Smooth muscle cell (in vitro differentiated cells): Measurements from ENCODE around the gene GDAP1L1. TPM values are rescaled to one million over a fixed set of nuclear protein-coding genes. Genes with fewer than 3 reads are reported as not detected.

ENCODE experiments used
- DNase-seq: peaks from one replicate; lab custom pipeline; 2025; ENCODE audit not compliant: unreplicated experiment; lab: John Stamatoyannopoulos, UW
- H2AFZ ChIP-seq: fragments of 200-600 bp; sonication (generic); 2 replicates; pipeline ENCODE4 v1.6.0; 2016; ENCODE audit warnings: antibody characterized with exemption, low read depth, mild to moderate bottlenecking
- H3F3A ChIP-seq: fragments of 200-600 bp; sonication (generic); 2 replicates; pipeline ENCODE4 v1.6.0; 2017; ENCODE audit warnings: antibody characterized with exemption, low read depth
- H3K27ac ChIP-seq: fragments of 200-600 bp; sonication (generic); 2 replicates; pipeline ENCODE4 v1.5.1; 2016; ENCODE audit warnings: low read depth, mild to moderate bottlenecking
- H3K27me3 ChIP-seq: fragments of 200-600 bp; sonication (generic); 2 replicates; pipeline ENCODE4 v1.6.1; 2016; ENCODE audit warnings: low read depth, mild to moderate bottlenecking
- H3K36me3 ChIP-seq: fragments of 200-600 bp; sonication (generic); 2 replicates; pipeline ENCODE4 v1.5.1; 2016; ENCODE audit warnings: low read depth
- H3K4me1 ChIP-seq: fragments of 200-600 bp; sonication (generic); 2 replicates; pipeline ENCODE4 v1.5.1; 2016; ENCODE audit warnings: low read depth
- H3K4me2 ChIP-seq: fragments of 200-600 bp; sonication (generic); 2 replicates; pipeline ENCODE4 v1.6.0; 2016; ENCODE audit warnings: mild to moderate bottlenecking
- H3K4me3 ChIP-seq: fragments of 200-600 bp; sonication (generic); 2 replicates; pipeline ENCODE4 v1.5.1; 2016; ENCODE audit warnings: mild to moderate bottlenecking
- H3K79me2 ChIP-seq: fragments of 200-600 bp; sonication (generic); 2 replicates; pipeline ENCODE4 v1.6.0; 2016; ENCODE audit warnings: low read depth, mild to moderate bottlenecking
- H3K9ac ChIP-seq: fragments of 200-600 bp; sonication (generic); 2 replicates; pipeline ENCODE4 v1.6.0; 2016; ENCODE audit warnings: low read depth
- H3K9me3 ChIP-seq: fragments of 200-600 bp; sonication (generic); replicated peaks from 2 replicates; pipeline ENCODE4 v1.5.1; 2016; ENCODE audit warnings: low read depth
- H4K20me1 ChIP-seq: fragments of 200-600 bp; sonication (generic); 2 replicates; pipeline ENCODE4 v1.6.0; 2016; ENCODE audit warnings: low read depth
- WGBS: methylation state at CpG from one replicate; pipeline ENCODE4 v1.1.7; 2016; ENCODE audit warnings: low lambda C conversion rate; 5-methylcytosine and 5-hydroxymethylcytosine counted together
- polyA plus RNA-seq: library from polyadenylated mRNA; unstranded; fragments of >200 nt; fragmentation: Nextera tagmentation; extraction: Ambion mirVana; gene quantifications from 2 replicates; pipeline ENCODE4 v1.2.1, GENCODE V29; 2016
- total RNA-seq: library from RNA; depleted of rRNA; stranded (reverse); fragments of >200 nt; gene quantifications from 2 replicates; pipeline ENCODE4 v1.2.3, GENCODE V29; 2014
- TF ChIP-seq, protein P1 (sequence below): fragments of 200-600 bp; sonication (generic); IDR thresholded peaks from 2 replicates; pipeline ENCODE4 v1.5.1; 2017; ENCODE audit warnings: borderline replicate concordance, mild to moderate bottlenecking, antibody characterized with exemption; ENCODE audit not compliant: insufficient read depth, poor library complexity, severe bottlenecking

The GDAP1L1 gene
- total and polyA plus RNA-seq, 2 experiments from 2014 or later, result not detected

DNA sequence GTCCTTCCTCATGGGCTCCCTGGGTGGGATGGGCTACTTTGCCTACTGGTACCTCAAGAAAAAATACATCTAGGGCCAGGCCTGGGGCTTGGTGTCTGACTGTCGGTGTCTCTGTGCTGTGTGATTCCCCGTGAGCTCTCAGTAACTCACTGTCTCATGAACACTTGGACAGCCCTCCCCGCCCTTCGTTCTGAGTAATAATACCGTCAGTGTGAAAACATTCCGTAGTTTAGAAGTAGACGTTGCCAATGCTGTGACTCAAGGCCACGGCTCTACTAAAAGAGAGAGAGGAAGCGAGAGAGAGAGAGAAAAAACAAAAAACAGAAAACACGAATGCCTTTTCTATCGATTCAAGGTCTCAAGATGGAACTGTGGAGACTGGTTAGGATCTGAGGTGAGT, 32.1 kb downstream of the GDAP1L1 start:
- H3K4me1 ChIP-seq, result no peaks in the 10 kb centered on the region
- no peak overlapping the region for H3K27ac ChIP-seq
- no peak overlapping the region for H3K4me2 ChIP-seq
- H3K4me3 ChIP-seq, result no peak overlapping the region
- no peaks in the 10 kb centered on the region for H3K9me3 ChIP-seq
- H3K36me3 ChIP-seq, result no peaks in the 10 kb centered on the region
- H3K79me2 ChIP-seq, result no peaks in the 10 kb centered on the region
- no peaks in the 10 kb centered on the region for H4K20me1 ChIP-seq
- H3K27me3 ChIP-seq, result no peaks in the 10 kb centered on the region
- 90% methylated on average over 11 of the region's 11 CpGs for WGBS
- TF ChIP-seq, protein P1, sequence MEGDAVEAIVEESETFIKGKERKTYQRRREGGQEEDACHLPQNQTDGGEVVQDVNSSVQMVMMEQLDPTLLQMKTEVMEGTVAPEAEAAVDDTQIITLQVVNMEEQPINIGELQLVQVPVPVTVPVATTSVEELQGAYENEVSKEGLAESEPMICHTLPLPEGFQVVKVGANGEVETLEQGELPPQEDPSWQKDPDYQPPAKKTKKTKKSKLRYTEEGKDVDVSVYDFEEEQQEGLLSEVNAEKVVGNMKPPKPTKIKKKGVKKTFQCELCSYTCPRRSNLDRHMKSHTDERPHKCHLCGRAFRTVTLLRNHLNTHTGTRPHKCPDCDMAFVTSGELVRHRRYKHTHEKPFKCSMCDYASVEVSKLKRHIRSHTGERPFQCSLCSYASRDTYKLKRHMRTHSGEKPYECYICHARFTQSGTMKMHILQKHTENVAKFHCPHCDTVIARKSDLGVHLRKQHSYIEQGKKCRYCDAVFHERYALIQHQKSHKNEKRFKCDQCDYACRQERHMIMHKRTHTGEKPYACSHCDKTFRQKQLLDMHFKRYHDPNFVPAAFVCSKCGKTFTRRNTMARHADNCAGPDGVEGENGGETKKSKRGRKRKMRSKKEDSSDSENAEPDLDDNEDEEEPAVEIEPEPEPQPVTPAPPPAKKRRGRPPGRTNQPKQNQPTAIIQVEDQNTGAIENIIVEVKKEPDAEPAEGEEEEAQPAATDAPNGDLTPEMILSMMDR, result no peak
- DNase-seq, result no peak
- no peaks in the 10 kb centered on the region for H3F3A ChIP-seq
- H2AFZ ChIP-seq, result no peak overlapping the region
- no peak overlapping the region for H3K9ac ChIP-seq

DNA sequence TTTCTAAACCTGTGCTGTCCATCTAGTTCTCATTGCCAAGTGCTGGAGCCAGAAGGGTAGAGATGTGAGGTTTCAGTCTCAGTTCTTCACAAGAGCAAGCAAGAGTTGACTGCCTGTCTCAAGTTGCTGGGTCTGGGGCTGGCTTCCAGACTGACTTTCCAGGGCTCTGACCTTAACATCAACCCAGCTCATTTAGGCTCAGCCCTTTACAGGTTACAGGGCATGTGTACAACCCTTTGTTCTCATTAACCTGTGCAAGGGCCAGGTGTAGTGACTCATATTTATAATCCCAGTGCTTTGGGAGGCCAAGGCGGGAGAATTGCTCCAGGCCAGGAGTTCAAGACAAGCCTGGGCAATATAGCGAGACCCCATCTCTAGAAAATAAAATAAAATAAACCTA, 33.3 kb downstream of the GDAP1L1 start:
- Histone ChIP-seq H3F3A (no peaks in the 10 kb centered on the region), H3K4me2 (no peak overlapping the region), H3K9me3 (no peaks in the 10 kb centered on the region), H3K4me3 (no peak overlapping the region), H3K79me2 (no peaks in the 10 kb centered on the region), H4K20me1 (no peaks in the 10 kb centered on the region), H3K36me3 (no peaks in the 10 kb centered on the region), H3K9ac (no peak overlapping the region), H3K27ac (no peak overlapping the region), H3K4me1 (no peaks in the 10 kb centered on the region), H2AFZ (no peak overlapping the region), H3K27me3 (no peaks in the 10 kb centered on the region)
- no peak for DNase-seq
- TF ChIP-seq, protein P1, result no peak
- 96% methylated on average over 2 of the region's 2 CpGs for WGBS

DNA sequence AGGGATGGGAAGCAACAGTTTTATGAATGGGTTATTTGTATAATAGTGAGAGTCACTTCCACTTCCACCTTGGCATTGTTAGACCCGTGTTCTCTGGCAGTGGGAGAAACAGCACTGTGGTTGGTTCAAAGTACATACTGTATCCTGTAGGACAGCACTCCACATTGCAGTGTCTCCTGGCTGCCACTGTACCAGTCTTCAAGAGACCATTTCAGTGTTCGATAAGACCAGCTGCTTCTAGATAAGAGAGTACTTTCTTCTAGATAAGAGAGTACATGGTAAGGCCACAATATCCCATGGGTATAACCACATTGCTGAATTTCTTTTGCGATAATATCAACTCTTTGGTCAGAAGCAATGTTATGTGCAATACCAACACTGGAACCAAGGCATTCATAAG, 35.1 kb downstream of the GDAP1L1 start:
- H3K79me2 ChIP-seq, result no peaks in the 10 kb centered on the region
- H3K9me3 ChIP-seq, result no peaks in the 10 kb centered on the region
- H3K27me3 ChIP-seq, result no peaks in the 10 kb centered on the region
- H3K4me2 ChIP-seq, result no peak overlapping the region
- no peak overlapping the region for H3K4me3 ChIP-seq
- no peak for DNase-seq
- H3F3A ChIP-seq, result no peaks in the 10 kb centered on the region
- TF ChIP-seq, protein P1, result no peak
- no peaks in the 10 kb centered on the region for H4K20me1 ChIP-seq
- 90% methylated on average over 3 of the region's 3 CpGs for WGBS
- no peak overlapping the region for H3K9ac ChIP-seq
- no peaks in the 10 kb centered on the region for H3K36me3 ChIP-seq
- no peaks in the 10 kb centered on the region for H3K4me1 ChIP-seq
- H3K27ac ChIP-seq, result no peak overlapping the region
- H2AFZ ChIP-seq, result no peak overlapping the region

DNA sequence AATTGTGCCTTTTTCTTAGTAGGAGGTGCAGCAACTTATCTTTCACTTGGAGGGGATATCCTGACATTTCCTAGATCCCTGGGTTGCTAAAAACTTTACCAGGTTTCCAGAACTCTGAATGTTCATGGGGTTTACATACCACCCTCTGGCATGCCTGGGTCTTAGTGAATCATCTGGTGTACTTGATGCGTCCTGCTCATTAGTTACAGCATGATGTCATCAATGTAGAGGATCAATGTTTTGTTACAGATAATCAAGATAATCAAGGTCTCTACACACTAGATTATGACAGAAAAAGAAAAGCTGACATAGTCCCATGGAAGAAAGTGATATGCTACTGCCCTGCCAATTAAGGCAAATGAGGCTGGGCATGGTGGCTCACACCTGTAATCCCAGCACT, 36.9 kb downstream of the GDAP1L1 start:
- H3K4me3 ChIP-seq, result no peak overlapping the region
- no peak overlapping the region for H3K9ac ChIP-seq
- no peaks in the 10 kb centered on the region for H3K79me2 ChIP-seq
- TF ChIP-seq, protein P1, result no peak
- no peak for DNase-seq
- no peaks in the 10 kb centered on the region for H4K20me1 ChIP-seq
- 69% methylated on average over 1 of the region's 1 CpG for WGBS
- no peaks in the 10 kb centered on the region for H3K9me3 ChIP-seq
- H3F3A ChIP-seq, result no peaks in the 10 kb centered on the region
- H3K36me3 ChIP-seq, result no peaks in the 10 kb centered on the region
- no peak overlapping the region for H3K4me2 ChIP-seq
- no peaks in the 10 kb centered on the region for H3K4me1 ChIP-seq
- no peak overlapping the region for H3K27ac ChIP-seq
- H3K27me3 ChIP-seq, result no peaks in the 10 kb centered on the region
- H2AFZ ChIP-seq, result no peak overlapping the region
